GM12872 (cell line): ENCODE measurements around the gene TOM1.

Experiments used
- TF ChIP-seq, protein P1 (sequence below): IDR thresholded peaks from 3 replicates; pipeline ENCODE4 v1.5.1; 2011; ENCODE audit warnings: low read depth, mild to moderate bottlenecking, low read length, moderate library complexity; ENCODE audit not compliant: insufficient read depth

Gene TOM1

DNA sequence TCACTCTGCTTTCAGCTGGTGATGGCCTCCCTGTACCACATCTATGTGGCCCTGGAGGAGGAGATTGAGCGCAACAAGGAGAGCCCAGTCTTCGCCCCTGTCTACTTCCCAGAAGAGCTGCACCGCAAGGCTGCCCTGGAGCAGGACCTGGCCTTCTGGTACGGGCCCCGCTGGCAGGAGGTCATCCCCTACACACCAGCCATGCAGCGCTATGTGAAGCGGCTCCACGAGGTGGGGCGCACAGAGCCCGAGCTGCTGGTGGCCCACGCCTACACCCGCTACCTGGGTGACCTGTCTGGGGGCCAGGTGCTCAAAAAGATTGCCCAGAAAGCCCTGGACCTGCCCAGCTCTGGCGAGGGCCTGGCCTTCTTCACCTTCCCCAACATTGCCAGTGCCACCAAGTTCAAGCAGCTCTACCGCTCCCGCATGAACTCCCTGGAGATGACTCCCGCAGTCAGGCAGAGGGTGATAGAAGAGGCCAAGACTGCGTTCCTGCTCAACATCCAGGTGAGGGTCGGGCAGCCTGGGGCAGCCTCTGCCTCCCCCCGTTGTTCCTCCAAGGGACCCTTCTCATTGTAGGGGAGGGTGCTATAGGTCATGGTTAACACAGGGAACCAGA lies 87.1 kb downstream of the TOM1 start:
- TF ChIP-seq, protein P1, sequence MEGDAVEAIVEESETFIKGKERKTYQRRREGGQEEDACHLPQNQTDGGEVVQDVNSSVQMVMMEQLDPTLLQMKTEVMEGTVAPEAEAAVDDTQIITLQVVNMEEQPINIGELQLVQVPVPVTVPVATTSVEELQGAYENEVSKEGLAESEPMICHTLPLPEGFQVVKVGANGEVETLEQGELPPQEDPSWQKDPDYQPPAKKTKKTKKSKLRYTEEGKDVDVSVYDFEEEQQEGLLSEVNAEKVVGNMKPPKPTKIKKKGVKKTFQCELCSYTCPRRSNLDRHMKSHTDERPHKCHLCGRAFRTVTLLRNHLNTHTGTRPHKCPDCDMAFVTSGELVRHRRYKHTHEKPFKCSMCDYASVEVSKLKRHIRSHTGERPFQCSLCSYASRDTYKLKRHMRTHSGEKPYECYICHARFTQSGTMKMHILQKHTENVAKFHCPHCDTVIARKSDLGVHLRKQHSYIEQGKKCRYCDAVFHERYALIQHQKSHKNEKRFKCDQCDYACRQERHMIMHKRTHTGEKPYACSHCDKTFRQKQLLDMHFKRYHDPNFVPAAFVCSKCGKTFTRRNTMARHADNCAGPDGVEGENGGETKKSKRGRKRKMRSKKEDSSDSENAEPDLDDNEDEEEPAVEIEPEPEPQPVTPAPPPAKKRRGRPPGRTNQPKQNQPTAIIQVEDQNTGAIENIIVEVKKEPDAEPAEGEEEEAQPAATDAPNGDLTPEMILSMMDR: no peak

DNA sequence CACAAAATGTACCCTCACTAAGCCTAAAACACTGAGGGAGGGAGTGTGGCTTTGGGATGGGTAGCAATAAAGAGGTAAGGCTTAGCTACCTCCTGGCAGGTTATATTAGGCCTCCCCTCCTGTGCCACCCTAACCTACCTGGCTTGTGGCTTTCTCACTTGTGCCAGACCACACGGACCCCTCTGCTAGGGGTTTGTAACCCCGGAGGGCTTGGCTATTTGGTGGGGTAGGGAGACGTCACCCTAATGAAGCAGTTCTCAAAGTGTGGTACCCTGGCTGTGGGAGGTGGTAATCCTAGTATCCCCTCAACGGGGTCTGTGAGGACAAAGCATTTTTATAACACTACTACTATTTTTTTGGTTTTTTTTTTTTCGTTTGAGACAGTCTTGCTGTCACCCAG lies 91.2 kb downstream of the TOM1 start:
- TF ChIP-seq, protein P1: no peak

DNA sequence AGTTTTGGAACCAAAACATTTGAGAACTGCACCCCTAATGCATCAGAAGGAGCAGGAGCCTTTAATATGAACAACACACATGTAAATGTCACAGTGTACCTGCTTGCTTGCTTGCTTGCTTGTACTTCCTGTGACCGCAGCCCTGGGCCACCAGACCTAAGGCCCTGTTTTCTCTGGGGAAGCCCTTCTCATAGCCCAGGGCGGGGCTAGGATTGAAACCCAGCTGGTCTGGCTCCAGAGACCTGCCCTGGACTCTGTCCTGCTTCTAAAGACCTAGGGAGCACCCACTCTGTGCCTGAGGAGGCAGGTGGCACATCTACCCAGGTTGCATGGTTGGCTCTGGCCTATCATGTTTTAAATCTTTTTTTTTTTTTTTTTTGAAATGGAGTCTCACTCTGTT lies 92.7 kb downstream of the TOM1 start:
- TF ChIP-seq, protein P1: no peak

DNA sequence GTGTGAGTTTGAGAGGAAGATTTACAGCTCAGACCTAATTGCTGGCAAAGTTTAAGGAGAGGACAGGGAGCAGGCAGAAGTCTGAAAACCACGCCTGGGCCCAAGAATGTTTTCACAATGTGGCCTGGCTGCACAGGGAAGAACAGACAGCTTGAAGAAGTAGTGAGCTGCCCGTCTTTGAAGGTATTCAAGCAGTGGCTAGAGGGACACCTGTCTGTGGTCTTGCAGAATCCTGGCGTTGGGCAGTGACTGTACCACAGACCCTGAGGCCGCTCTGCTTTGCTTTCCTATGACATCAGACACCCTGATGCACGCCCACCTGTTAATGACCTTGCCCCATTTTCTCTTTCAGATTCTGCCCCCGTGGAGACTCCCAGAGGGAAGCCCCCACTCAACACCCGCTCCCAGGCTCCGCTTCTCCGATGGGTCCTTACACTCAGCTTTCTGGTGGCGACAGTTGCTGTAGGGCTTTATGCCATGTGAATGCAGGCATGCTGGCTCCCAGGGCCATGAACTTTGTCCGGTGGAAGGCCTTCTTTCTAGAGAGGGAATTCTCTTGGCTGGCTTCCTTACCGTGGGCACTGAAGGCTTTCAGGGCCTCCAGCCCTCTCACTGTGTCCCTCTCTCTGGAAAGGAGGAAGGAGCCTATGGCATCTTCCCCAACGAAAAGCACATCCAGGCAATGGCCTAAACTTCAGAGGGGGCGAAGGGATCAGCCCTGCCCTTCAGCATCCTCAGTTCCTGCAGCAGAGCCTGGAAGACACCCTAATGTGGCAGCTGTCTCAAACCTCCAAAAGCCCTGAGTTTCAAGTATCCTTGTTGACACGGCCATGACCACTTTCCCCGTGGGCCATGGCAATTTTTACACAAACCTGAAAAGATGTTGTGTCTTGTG lies 93.7 kb downstream of the TOM1 start:
- TF ChIP-seq, protein P1: no peak

DNA sequence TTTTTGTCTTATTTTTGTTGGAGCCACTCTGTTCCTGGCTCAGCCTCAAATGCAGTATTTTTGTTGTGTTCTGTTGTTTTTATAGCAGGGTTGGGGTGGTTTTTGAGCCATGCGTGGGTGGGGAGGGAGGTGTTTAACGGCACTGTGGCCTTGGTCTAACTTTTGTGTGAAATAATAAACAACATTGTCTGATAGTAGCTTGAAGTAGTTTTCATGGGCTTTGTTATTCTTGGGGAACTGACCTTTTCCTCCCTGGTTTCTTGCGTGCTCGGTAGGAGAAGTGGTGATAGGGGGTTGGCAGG lies 94.3 kb downstream of the TOM1 start:
- TF ChIP-seq, protein P1: no peak

DNA sequence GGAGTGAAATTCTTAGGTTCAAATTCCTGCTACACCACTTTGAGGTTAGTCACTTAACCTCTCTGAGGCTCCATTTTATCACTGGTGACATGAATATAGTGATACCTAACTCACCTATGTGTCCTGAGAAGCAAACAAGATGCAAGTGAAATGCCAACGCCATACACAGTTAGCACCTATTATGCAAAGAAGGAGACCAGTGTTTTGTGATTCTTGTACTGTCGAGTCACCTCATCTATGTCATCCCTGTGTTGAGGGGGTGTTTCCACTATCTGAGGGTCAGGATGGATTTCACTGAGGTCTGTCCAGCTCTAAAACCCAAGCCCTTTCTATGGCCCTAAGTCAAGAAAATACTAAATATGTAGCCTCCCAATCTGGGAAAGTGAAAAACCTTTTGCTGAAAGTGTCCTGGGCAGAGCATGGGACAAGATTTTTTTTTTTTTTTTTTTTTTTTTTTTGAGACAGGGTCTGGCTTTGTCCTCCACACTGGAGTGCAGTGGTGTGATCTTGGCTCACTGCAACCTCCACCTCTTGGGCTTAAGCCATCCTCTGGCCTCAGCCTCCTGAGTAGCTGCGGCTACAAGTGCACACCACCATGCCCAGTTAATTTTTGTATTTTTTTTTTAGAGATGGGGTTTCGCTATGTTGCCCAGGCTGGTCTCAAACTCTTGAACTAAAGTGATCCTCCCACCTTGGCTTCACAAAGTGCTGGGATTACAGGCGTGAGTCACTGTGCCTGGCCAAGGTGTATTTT lies 95.3 kb downstream of the TOM1 start:
- TF ChIP-seq, protein P1: no peak
